DOHH2 (cell line): Measurements from ENCODE around the gene METRN.

ENCODE experiments used
- H3F3A ChIP-seq: fragments of 200-600 bp; sonication (generic), shearing (Covaris generic); 2 replicates; pipeline ENCODE4 v1.6.0; 2016; ENCODE audit warnings: antibody characterized with exemption, mild to moderate bottlenecking; ENCODE audit not compliant: control insufficient read depth, insufficient read depth
- H3K27ac ChIP-seq: fragments of 200-600 bp; sonication (generic); 2 replicates; pipeline ENCODE4 v1.5.1; 2014; ENCODE audit warnings: low read depth, mild to moderate bottlenecking, low read length, moderate library complexity
- H3K27me3 ChIP-seq: fragments of 200-600 bp; sonication (generic); 2 replicates; pipeline ENCODE4 v1.6.1; 2014; ENCODE audit warnings: mild to moderate bottlenecking, low read length, mixed read lengths; ENCODE audit not compliant: control insufficient read depth
- H3K36me3 ChIP-seq: fragments of 200-600 bp; sonication (generic); 2 replicates; pipeline ENCODE4 v1.6.1; 2014; ENCODE audit warnings: mild to moderate bottlenecking, low read length, moderate library complexity, mixed read lengths; ENCODE audit not compliant: control insufficient read depth
- H3K4me1 ChIP-seq: fragments of 200-600 bp; sonication (generic); 2 replicates; pipeline ENCODE4 v1.6.1; 2014; ENCODE audit warnings: mild to moderate bottlenecking, low read length, mixed read lengths; ENCODE audit not compliant: control insufficient read depth
- H3K4me2 ChIP-seq: fragments of 200-600 bp; sonication (generic); 2 replicates; pipeline ENCODE4 v1.6.0; 2014; ENCODE audit warnings: mild to moderate bottlenecking, low read length, moderate library complexity
- H3K4me3 ChIP-seq: fragments of 200-600 bp; sonication (generic); 2 replicates; pipeline ENCODE4 v1.5.1; 2014; ENCODE audit warnings: mild to moderate bottlenecking, low read length, mixed read lengths
- H3K79me2 ChIP-seq: fragments of 200-600 bp; sonication (generic); 2 replicates; pipeline ENCODE4 v1.6.1; 2014; ENCODE audit warnings: mild to moderate bottlenecking, low read length, mixed read lengths; ENCODE audit not compliant: control insufficient read depth
- H3K9me2 ChIP-seq: fragments of 200-600 bp; sonication (generic); replicated peaks from 2 replicates; pipeline ENCODE4 v1.6.1; 2014; ENCODE audit warnings: mild to moderate bottlenecking, low read length, mixed read lengths; ENCODE audit not compliant: control insufficient read depth
- H3K9me3 ChIP-seq: fragments of 200-600 bp; sonication (generic); 2 replicates; pipeline ENCODE4 v1.6.1; 2014; ENCODE audit warnings: antibody characterized with exemption, low read length, mixed read lengths; ENCODE audit not compliant: control insufficient read depth, insufficient read depth
- H4K20me1 ChIP-seq: fragments of 200-600 bp; sonication (generic); 2 replicates; pipeline ENCODE4 v1.6.0; 2014; ENCODE audit warnings: low read depth, mild to moderate bottlenecking, antibody characterized with exemption, low read length, moderate library complexity; ENCODE audit not compliant: control insufficient read depth, insufficient read depth
- EZH2phosphoT487 ChIP-seq: fragments of 200-600 bp; sonication (generic); IDR thresholded peaks from 2 replicates; pipeline ENCODE4 v1.6.1; 2017; ENCODE audit warnings: borderline replicate concordance, mild to moderate bottlenecking, antibody characterized with exemption, low read length, moderate library complexity, mixed read lengths
- TF ChIP-seq, protein P1 (sequence below): fragments of 200-600 bp; sonication (generic); IDR thresholded peaks from one replicate; pipeline ENCODE4 v1.5.1; 2014; ENCODE audit warnings: antibody characterized with exemption, mild to moderate bottlenecking, low read depth, low read length; ENCODE audit not compliant: poor library complexity, severe bottlenecking

Gene METRN

DNA sequence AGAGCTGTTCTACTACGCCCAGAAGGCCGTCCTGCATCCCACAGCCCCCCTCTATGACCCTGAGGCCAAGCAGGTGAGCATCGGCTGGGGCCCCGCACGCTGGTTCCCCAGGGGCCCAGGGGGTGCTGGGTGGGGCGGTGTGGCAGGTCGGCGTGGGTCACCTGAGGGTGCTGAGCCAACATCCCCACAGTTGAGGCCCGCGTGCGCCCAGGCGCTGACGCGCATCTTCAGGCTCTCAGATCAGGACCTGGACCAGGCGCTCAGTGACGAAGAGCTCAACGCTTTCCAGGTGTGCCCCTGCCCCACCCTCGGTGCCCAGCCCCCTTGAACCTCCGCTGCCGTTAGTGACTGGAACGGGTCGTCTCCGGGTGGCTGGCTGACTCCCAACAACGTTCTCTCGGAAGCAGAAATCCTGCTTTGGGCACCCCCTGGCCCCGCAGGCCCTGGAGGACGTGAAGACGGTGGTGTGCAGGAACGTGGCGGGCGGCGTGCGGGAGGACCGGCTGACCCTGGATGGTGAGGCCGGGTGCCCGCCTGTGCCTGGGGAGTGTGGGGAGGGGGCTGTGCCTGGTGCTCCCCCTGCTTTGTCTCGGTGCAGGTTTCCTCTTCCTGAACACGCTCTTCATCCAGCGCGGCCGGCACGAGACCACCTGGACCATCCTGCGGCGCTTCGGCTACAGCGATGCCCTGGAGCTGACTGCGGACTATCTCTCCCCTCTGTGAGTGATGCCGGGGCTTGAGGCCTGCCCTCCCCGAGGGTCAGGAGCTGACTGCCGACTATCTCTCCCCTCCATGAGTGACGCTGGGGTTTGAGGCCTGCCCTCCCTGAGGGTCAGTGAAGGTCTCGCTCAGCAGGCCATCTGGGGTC, 44.2 kb upstream of the METRN start:
- peaks cover 77% of the 10 kb centered on the region for H3K36me3 ChIP-seq
- no peaks in the 10 kb centered on the region for H3K9me3 ChIP-seq
- H3K4me3 ChIP-seq, result no peak overlapping the region
- H3F3A ChIP-seq, result 0 out of 2 replicates have a peak, but pooled peaks cover 2% of the 10 kb centered on the region
- peaks cover 5% of the 10 kb centered on the region; the same call in 1 of the 2 replicates for H4K20me1 ChIP-seq
- H3K27me3 ChIP-seq, result peaks cover 3% of the 10 kb centered on the region; the same call in 1 of the 2 replicates
- peaks cover 25% of the 10 kb centered on the region for H3K79me2 ChIP-seq
- no peak for TF ChIP-seq EZH2phosphoT487
- TF ChIP-seq, protein P1, sequence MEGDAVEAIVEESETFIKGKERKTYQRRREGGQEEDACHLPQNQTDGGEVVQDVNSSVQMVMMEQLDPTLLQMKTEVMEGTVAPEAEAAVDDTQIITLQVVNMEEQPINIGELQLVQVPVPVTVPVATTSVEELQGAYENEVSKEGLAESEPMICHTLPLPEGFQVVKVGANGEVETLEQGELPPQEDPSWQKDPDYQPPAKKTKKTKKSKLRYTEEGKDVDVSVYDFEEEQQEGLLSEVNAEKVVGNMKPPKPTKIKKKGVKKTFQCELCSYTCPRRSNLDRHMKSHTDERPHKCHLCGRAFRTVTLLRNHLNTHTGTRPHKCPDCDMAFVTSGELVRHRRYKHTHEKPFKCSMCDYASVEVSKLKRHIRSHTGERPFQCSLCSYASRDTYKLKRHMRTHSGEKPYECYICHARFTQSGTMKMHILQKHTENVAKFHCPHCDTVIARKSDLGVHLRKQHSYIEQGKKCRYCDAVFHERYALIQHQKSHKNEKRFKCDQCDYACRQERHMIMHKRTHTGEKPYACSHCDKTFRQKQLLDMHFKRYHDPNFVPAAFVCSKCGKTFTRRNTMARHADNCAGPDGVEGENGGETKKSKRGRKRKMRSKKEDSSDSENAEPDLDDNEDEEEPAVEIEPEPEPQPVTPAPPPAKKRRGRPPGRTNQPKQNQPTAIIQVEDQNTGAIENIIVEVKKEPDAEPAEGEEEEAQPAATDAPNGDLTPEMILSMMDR, result no peak
- no peak overlapping the region for H3K4me2 ChIP-seq
- H3K9me2 ChIP-seq, result no peaks in the 10 kb centered on the region
- no peak overlapping the region for H3K27ac ChIP-seq
- peaks cover 21% of the 10 kb centered on the region for H3K4me1 ChIP-seq

DNA sequence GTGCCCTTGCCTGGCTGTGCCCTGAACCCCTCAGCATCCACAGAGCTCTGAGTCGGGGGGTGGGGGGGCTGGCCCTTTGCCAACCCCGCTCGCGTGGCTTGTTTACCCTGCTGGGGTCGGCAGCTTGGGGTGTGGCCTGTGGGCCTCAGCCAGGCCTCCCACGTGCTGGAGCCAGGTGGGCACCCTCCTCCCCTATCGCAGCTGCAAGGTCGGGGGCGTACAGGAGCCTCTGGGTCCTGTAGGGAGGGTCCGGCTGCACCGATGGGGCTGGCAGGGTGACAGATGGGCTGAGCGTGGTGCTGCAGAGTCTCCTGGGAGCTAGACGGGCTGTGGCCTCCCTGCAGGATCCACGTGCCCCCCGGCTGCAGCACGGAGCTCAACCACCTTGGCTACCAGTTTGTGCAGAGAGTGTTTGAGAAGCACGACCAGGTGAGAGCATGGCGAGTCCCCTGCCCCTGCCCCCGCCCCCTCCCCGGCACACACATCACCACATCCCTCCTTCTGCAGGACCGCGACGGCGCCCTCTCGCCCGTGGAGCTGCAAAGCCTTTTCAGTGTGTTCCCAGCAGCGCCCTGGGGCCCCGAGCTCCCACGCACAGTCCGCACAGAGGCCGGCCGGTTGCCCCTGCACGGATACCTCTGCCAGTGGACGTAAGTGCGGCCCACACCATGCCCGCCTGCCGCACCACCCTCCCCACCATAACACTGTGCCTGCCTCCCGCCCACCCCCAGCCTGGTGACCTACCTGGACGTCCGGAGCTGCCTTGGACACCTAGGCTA, 43.4 kb upstream of the METRN start:
- Histone ChIP-seq H3K27me3 (peaks cover 3% of the 10 kb centered on the region; the same call in 1 of the 2 replicates), H3K9me2 (no peaks in the 10 kb centered on the region), H3K4me3 (no peak overlapping the region), H3K4me1 (peaks cover 21% of the 10 kb centered on the region), H3K27ac (no peak overlapping the region), H3K36me3 (peaks cover 71% of the 10 kb centered on the region), H3F3A (0 out of 2 replicates have a peak, but pooled peaks cover 2% of the 10 kb centered on the region), H4K20me1 (peaks cover 5% of the 10 kb centered on the region; the same call in 1 of the 2 replicates), H3K9me3 (no peaks in the 10 kb centered on the region), H3K79me2 (peaks cover 25% of the 10 kb centered on the region), H3K4me2 (no peak overlapping the region)
- TF ChIP-seq, protein P1, result no peak
- TF ChIP-seq EZH2phosphoT487, result no peak

DNA sequence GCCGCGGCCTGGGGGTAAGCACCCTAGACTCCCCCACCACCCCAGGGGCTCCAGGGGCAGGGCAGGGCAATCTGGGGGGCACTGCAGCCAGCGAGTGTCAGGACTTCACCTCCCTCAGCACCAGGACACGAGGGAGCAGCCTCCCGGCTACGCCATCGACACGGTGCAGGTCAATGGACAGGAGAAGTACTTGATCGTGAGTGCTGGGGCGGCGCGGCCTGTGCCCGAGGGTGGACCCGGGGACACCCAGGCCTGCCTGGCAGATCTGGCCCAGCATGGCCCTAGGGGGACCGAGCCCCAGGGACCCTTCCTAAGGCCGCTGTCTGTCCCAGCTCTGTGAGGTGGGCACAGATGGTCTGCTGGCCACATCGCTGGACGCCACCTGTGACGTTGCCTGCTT, 42.5 kb upstream of the METRN start:
- peaks cover 5% of the 10 kb centered on the region; the same call in 1 of the 2 replicates for H4K20me1 ChIP-seq
- H3K36me3 ChIP-seq, result peaks cover 64% of the 10 kb centered on the region
- peaks cover 25% of the 10 kb centered on the region for H3K79me2 ChIP-seq
- 0 out of 2 replicates have a peak, but pooled peaks cover 2% of the 10 kb centered on the region for H3F3A ChIP-seq
- H3K4me1 ChIP-seq, result peaks cover 20% of the 10 kb centered on the region
- no peaks in the 10 kb centered on the region for H3K9me2 ChIP-seq
- peaks cover 3% of the 10 kb centered on the region; the same call in 1 of the 2 replicates for H3K27me3 ChIP-seq
- H3K4me2 ChIP-seq, result no peak overlapping the region
- H3K9me3 ChIP-seq, result no peaks in the 10 kb centered on the region
- no peak overlapping the region for H3K27ac ChIP-seq
- no peak overlapping the region for H3K4me3 ChIP-seq
- no peak for TF ChIP-seq EZH2phosphoT487
- TF ChIP-seq, protein P1, result no peak
